Fibroblast of villous mesenchyme (primary cell): Measurements from ENCODE around the gene ZSCAN4. TPM values are rescaled to one million over a fixed set of nuclear protein-coding genes. Genes with fewer than 3 reads are reported as not detected.

Source experiments
- DNase-seq: peaks from one replicate; pipeline ENCODE4 v3.0.0-alpha.2; 2010; ENCODE audit warnings: low read depth
- H3K4me3 ChIP-seq: 2 replicates; pipeline ENCODE4 v1.5.1; 2011; ENCODE audit warnings: low read depth, mild to moderate bottlenecking, low read length
- total RNA-seq: library from RNA; depleted of rRNA; stranded (reverse); fragments of >200 nt; gene quantifications from 2 replicates; pipeline ENCODE4 v1.2.3, GENCODE V29; 2012
- TF ChIP-seq, protein P1 (sequence below): IDR thresholded peaks from 2 replicates; pipeline ENCODE4 v1.5.1; 2012; ENCODE audit warnings: low read depth, mild to moderate bottlenecking, low read length; ENCODE audit not compliant: insufficient read depth

ZSCAN4 gene
- total RNA-seq, 1 donor, result not detected

GRCh38 chr19:57689750-57690149, 21.0 kb downstream of the ZSCAN4 start:
- TF ChIP-seq, protein P1, sequence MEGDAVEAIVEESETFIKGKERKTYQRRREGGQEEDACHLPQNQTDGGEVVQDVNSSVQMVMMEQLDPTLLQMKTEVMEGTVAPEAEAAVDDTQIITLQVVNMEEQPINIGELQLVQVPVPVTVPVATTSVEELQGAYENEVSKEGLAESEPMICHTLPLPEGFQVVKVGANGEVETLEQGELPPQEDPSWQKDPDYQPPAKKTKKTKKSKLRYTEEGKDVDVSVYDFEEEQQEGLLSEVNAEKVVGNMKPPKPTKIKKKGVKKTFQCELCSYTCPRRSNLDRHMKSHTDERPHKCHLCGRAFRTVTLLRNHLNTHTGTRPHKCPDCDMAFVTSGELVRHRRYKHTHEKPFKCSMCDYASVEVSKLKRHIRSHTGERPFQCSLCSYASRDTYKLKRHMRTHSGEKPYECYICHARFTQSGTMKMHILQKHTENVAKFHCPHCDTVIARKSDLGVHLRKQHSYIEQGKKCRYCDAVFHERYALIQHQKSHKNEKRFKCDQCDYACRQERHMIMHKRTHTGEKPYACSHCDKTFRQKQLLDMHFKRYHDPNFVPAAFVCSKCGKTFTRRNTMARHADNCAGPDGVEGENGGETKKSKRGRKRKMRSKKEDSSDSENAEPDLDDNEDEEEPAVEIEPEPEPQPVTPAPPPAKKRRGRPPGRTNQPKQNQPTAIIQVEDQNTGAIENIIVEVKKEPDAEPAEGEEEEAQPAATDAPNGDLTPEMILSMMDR, result no peak
- no peak for DNase-seq
- no peak overlapping the region for H3K4me3 ChIP-seq

DNA sequence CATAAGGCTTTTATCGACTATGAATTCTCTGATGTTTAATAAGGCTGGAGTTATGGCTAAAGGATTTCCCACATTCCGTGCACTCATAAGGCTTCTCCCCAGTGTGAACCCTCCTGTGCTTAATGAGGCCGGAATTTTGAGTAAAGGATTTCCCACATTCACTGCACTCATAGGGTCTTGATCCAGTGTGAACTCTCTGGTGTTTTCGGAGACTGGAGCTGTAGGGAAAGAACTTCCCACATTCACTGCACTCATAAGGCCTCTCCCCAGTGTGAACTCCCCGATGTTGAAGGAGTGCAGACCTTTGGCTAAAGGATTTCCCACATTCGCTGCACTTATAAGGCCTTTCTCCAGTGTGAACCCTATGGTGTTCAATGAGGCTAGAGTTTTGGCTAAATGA, 32.9 kb downstream of the ZSCAN4 start:
- no peak for DNase-seq
- TF ChIP-seq, protein P1, result no peak
- no peak overlapping the region for H3K4me3 ChIP-seq

DNA sequence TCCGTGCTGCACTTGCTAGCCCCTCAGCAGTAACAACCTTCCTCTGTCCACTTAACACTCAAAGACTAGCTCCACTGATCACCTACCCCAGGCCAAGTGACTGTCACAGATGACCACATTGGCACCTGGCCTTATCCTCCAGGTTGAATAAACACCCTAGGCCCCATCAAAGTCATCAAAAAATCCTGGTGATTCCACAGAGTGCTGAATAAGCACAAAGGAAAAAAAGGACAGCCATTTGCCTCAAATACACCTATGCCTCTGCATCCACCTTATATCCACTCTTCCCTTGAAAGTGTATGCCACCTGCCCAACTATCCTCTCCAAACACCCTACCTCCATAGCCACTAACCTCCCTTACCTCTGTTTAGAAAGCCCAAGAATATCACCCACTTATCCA, 37.6 kb downstream of the ZSCAN4 start:
- H3K4me3 ChIP-seq, result no peak overlapping the region
- TF ChIP-seq, protein P1, result no peak
- DNase-seq, result no peak

GRCh38 chr19:57708641-57709361, 40.1 kb downstream of the ZSCAN4 start, which contains the start of gene ZNF154:
Gene ZNF154 (minus strand): TSS chr19:57709204. CDS start chr19:57708971, 233 bp downstream.
- peak within 1 kb of the TSS; percentile 72 for H3K4me3 ChIP-seq
- DNase-seq, result peak; percentile 57
- TF ChIP-seq, protein P1, result no peak

GRCh38 chr19:57709616-57710015, 40.9 kb downstream of the ZSCAN4 start:
- TF ChIP-seq, protein P1, result no peak
- DNase-seq, result no peak
- H3K4me3 ChIP-seq, result peak overlapping the region; percentile 72

- DNase-seq, result no peak
- TF ChIP-seq, protein P1, result no peak
- no peak overlapping the region for H3K4me3 ChIP-seq
These were observed 43.5 kb downstream of the ZSCAN4 start for GRCh38 chr19:57712222-57712621.

GRCh38 chr19:57719424-57719823, 50.7 kb downstream of the ZSCAN4 start:
- no peak overlapping the region for H3K4me3 ChIP-seq
- no peak for DNase-seq
- TF ChIP-seq, protein P1, result no peak
